HL-60 (cell line): ENCODE measurements around the gene KRTAP4-8.
"Not testable (repeated sequence)": the region's sequence is repeated elsewhere in the genome, so short reads cannot be mapped to it uniquely, and the experiment has no call there.

ENCODE experiments used
- GABPA ChIP-seq: IDR thresholded peaks from 2 replicates; pipeline ENCODE4 v1.6.1; 2012; ENCODE audit warnings: low read depth
- POLR2AphosphoS5 ChIP-seq: IDR thresholded peaks from 2 replicates; pipeline ENCODE4 v1.6.1; 2012; ENCODE audit warnings: low read depth
- SPI1 ChIP-seq: IDR thresholded peaks from 2 replicates; pipeline ENCODE4 v1.6.1; 2012; ENCODE audit warnings: low read depth, mild to moderate bottlenecking, borderline replicate concordance
- TF ChIP-seq, protein P1 (sequence below): IDR thresholded peaks from one replicate; pipeline ENCODE4 v1.5.1; 2011; ENCODE audit warnings: low read length, control low read depth, inconsistent platforms; ENCODE audit not compliant: insufficient read depth

DNA sequence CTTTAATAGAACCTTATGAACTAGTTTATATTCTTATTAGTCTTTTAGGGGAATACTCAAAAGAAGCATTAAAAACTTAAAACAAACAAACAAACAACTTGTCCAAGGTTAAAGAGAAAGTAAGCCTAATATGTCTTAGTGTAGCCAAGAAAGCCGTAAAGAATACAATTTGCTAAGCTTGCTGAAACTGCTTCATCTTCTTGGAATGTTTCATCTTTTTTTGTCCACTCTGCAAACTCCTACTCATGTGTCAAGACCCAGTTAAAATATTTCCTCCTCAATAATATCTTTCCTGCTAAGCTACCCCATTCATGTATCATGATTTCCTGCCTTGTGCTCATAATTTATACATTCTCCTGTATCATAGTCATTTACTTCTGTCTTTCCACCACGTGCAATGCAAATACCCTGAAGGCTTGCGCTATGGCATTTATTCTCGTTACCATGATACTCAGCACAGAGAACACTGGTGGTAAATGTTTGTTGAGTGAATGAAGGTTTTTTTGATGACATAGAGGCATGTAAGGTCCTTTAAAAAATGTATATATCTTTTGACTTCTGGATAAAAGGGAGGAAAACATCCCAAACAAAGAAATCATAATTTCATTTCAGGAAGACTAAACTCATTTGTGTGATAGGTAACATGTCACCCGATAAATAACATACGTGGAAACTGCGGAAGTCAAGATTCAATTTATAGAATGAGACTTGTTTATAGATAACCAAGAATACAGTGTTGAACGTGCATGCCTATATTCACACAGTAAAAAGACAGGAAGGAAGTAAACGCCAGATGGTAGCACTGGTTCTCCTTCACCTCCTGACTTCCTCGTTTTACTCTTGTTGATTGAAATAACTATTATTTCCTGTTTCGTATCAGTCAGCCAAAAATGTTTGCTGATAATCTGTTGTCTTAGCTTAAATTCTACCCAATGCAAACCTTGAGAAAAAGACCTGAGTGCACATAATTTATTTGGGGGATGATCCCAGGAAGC lies 22.1 kb upstream of the KRTAP4-8 start:
- TF ChIP-seq, protein P1, sequence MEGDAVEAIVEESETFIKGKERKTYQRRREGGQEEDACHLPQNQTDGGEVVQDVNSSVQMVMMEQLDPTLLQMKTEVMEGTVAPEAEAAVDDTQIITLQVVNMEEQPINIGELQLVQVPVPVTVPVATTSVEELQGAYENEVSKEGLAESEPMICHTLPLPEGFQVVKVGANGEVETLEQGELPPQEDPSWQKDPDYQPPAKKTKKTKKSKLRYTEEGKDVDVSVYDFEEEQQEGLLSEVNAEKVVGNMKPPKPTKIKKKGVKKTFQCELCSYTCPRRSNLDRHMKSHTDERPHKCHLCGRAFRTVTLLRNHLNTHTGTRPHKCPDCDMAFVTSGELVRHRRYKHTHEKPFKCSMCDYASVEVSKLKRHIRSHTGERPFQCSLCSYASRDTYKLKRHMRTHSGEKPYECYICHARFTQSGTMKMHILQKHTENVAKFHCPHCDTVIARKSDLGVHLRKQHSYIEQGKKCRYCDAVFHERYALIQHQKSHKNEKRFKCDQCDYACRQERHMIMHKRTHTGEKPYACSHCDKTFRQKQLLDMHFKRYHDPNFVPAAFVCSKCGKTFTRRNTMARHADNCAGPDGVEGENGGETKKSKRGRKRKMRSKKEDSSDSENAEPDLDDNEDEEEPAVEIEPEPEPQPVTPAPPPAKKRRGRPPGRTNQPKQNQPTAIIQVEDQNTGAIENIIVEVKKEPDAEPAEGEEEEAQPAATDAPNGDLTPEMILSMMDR = not testable (repeated sequence)
- peak; percentile 93 for TF ChIP-seq SPI1
- TF ChIP-seq POLR2AphosphoS5 = peak; percentile 39; the same call in 1 of the 2 replicates
- not testable (repeated sequence) for TF ChIP-seq GABPA
